ENCODE data around the gene STK26.
A peak's percentile ranks its signal among the peaks of the same experiment; 100 is the strongest.
"Not testable (repeated sequence)": the region's sequence is repeated elsewhere in the genome, so short reads cannot be mapped to it uniquely, and the experiment has no call there.

The STK26 gene

GRCh38 chrX:132010213-132010612, 12.9 kb upstream of the STK26 start:
- not testable (repeated sequence) for H3K9me3 ChIP-seq (ENCODE audit: control insufficient read depth in 1 of 2, low read length in 2 of 2); H3K9ac ChIP-seq (ENCODE audit: low read depth in 1 of 2, low read length in 2 of 2); H3K36me3 ChIP-seq (ENCODE audit: control insufficient read depth in 1 of 2, insufficient read depth in 2 of 2, low read length in 2 of 2); H3K27ac ChIP-seq (ENCODE audit: low read depth, low read length); H3K4me1 ChIP-seq (ENCODE audit: control insufficient read depth in 1 of 2, insufficient read depth in 2 of 2, low read length in 2 of 2); H3K4me3 ChIP-seq (ENCODE audit: low read depth in 1 of 2, low read length in 2 of 2); H3K27me3 ChIP-seq (ENCODE audit: control insufficient read depth in 1 of 2, insufficient read depth in 2 of 2, low read length in 2 of 2)

GRCh38 chrX:132015875-132016274, 7.2 kb upstream of the STK26 start:
- Histone ChIP-seq H3K9me3 (ENCODE audit: control insufficient read depth in 1 of 2, low read length in 2 of 2) (no peaks in the 10 kb centered on the region), H3K27me3 (ENCODE audit: control insufficient read depth in 1 of 2, insufficient read depth in 2 of 2, low read length in 2 of 2) (no peaks in the 10 kb centered on the region), H3K4me3 (ENCODE audit: low read depth in 1 of 2, low read length in 2 of 2) (no peak overlapping the region), H3K4me1 (ENCODE audit: control insufficient read depth in 1 of 2, insufficient read depth in 2 of 2, low read length in 2 of 2) (no peaks in the 10 kb centered on the region), H3K9ac (ENCODE audit: low read depth in 1 of 2, low read length in 2 of 2) (no peak overlapping the region), H3K27ac (ENCODE audit: low read depth, low read length) (no peak overlapping the region), H3K36me3 (ENCODE audit: control insufficient read depth in 1 of 2, insufficient read depth in 2 of 2, low read length in 2 of 2) (no peaks in the 10 kb centered on the region)

GRCh38 chrX:132016628-132017430, 6.3 kb upstream of the STK26 start:
- Histone ChIP-seq H3K27ac (ENCODE audit: low read depth, low read length) (no peak overlapping the region), H3K9ac (ENCODE audit: low read depth in 1 of 2, low read length in 2 of 2) (no peak overlapping the region), H3K9me3 (ENCODE audit: control insufficient read depth in 1 of 2, low read length in 2 of 2) (no peaks in the 10 kb centered on the region), H3K4me1 (ENCODE audit: control insufficient read depth in 1 of 2, insufficient read depth in 2 of 2, low read length in 2 of 2) (no peaks in the 10 kb centered on the region), H3K36me3 (ENCODE audit: control insufficient read depth in 1 of 2, insufficient read depth in 2 of 2, low read length in 2 of 2) (no peaks in the 10 kb centered on the region), H3K4me3 (ENCODE audit: low read depth in 1 of 2, low read length in 2 of 2) (no peak overlapping the region), H3K27me3 (ENCODE audit: control insufficient read depth in 1 of 2, insufficient read depth in 2 of 2, low read length in 2 of 2) (no peaks in the 10 kb centered on the region)

- Histone ChIP-seq H3K4me1 (ENCODE audit: control insufficient read depth in 1 of 2, insufficient read depth in 2 of 2, low read length in 2 of 2) (no peaks in the 10 kb centered on the region), H3K9me3 (ENCODE audit: control insufficient read depth in 1 of 2, low read length in 2 of 2) (no peaks in the 10 kb centered on the region), H3K27me3 (ENCODE audit: control insufficient read depth in 1 of 2, insufficient read depth in 2 of 2, low read length in 2 of 2) (no peaks in the 10 kb centered on the region)
These were observed 5.5 kb upstream of the STK26 start for GRCh38 chrX:132017431-132018185.

GRCh38 chrX:132022198-132022966, 720 bp upstream of the STK26 start:
- Histone ChIP-seq H3K4me1 (ENCODE audit: control insufficient read depth in 1 of 2, insufficient read depth in 2 of 2, low read length in 2 of 2) (peaks cover 0 to 3% of the 10 kb centered on the region in 2 donors), H3K4me3 (ENCODE audit: low read depth in 1 of 2, low read length in 2 of 2) (peak overlapping the region; percentile 65 to 76), H3K9ac (ENCODE audit: low read depth in 1 of 2, low read length in 2 of 2) (peak overlapping the region in 1 of 2 donors; percentile 61), H3K27me3 (ENCODE audit: control insufficient read depth in 1 of 2, insufficient read depth in 2 of 2, low read length in 2 of 2) (no peaks in the 10 kb centered on the region), H3K27ac (ENCODE audit: low read depth, low read length) (no peak overlapping the region), H3K9me3 (ENCODE audit: control insufficient read depth in 1 of 2, low read length in 2 of 2) (no peaks in the 10 kb centered on the region), H3K36me3 (ENCODE audit: control insufficient read depth in 1 of 2, insufficient read depth in 2 of 2, low read length in 2 of 2) (no peaks in the 10 kb centered on the region)

More at GRCh38 chrX:132017431-132018185, 5.5 kb upstream of the STK26 start:
- Histone ChIP-seq H3K4me3 (ENCODE audit: low read depth in 1 of 2, low read length in 2 of 2) (no peak overlapping the region), H3K36me3 (ENCODE audit: control insufficient read depth in 1 of 2, insufficient read depth in 2 of 2, low read length in 2 of 2) (no peaks in the 10 kb centered on the region), H3K9ac (ENCODE audit: low read depth in 1 of 2, low read length in 2 of 2) (no peak overlapping the region), H3K27ac (ENCODE audit: low read depth, low read length) (no peak overlapping the region)

- no peaks in the 10 kb centered on the region for H3K9me3 ChIP-seq (ENCODE audit: control insufficient read depth in 1 of 2, low read length in 2 of 2)
- H3K36me3 ChIP-seq (ENCODE audit: control insufficient read depth in 1 of 2, insufficient read depth in 2 of 2, low read length in 2 of 2) = no peaks in the 10 kb centered on the region
- peak overlapping the region; percentile 32 for H3K27ac ChIP-seq (ENCODE audit: low read depth, low read length)
- H3K4me1 ChIP-seq (ENCODE audit: control insufficient read depth in 1 of 2, insufficient read depth in 2 of 2, low read length in 2 of 2) = peaks cover 0 to 3% of the 10 kb centered on the region in 2 donors
- H3K27me3 ChIP-seq (ENCODE audit: control insufficient read depth in 1 of 2, insufficient read depth in 2 of 2, low read length in 2 of 2) = no peaks in the 10 kb centered on the region
- H3K9ac ChIP-seq (ENCODE audit: low read depth in 1 of 2, low read length in 2 of 2) = peak overlapping the region; percentile 60 to 61
- peak overlapping the region; percentile 65 to 76 for H3K4me3 ChIP-seq (ENCODE audit: low read depth in 1 of 2, low read length in 2 of 2)
These were observed 839 bp downstream of the STK26 start for GRCh38 chrX:132023896-132024386.

GRCh38 chrX:132025041-132025440, 1.9 kb downstream of the STK26 start:
- H3K27ac ChIP-seq (ENCODE audit: low read depth, low read length) = no peak overlapping the region
- H3K27me3 ChIP-seq (ENCODE audit: control insufficient read depth in 1 of 2, insufficient read depth in 2 of 2, low read length in 2 of 2) = no peaks in the 10 kb centered on the region
- H3K36me3 ChIP-seq (ENCODE audit: control insufficient read depth in 1 of 2, insufficient read depth in 2 of 2, low read length in 2 of 2) = no peaks in the 10 kb centered on the region
- H3K9ac ChIP-seq (ENCODE audit: low read depth in 1 of 2, low read length in 2 of 2) = no peak overlapping the region
- H3K4me3 ChIP-seq (ENCODE audit: low read depth in 1 of 2, low read length in 2 of 2) = no peak overlapping the region
- peaks cover 0 to 3% of the 10 kb centered on the region in 2 donors for H3K4me1 ChIP-seq (ENCODE audit: control insufficient read depth in 1 of 2, insufficient read depth in 2 of 2, low read length in 2 of 2)
- no peaks in the 10 kb centered on the region for H3K9me3 ChIP-seq (ENCODE audit: control insufficient read depth in 1 of 2, low read length in 2 of 2)

GRCh38 chrX:132030264-132030663, 7.2 kb downstream of the STK26 start:
- no peaks in the 10 kb centered on the region for H3K4me1 ChIP-seq (ENCODE audit: control insufficient read depth in 1 of 2, insufficient read depth in 2 of 2, low read length in 2 of 2)
- H3K4me3 ChIP-seq (ENCODE audit: low read depth in 1 of 2, low read length in 2 of 2) = no peak overlapping the region
- no peaks in the 10 kb centered on the region for H3K36me3 ChIP-seq (ENCODE audit: control insufficient read depth in 1 of 2, insufficient read depth in 2 of 2, low read length in 2 of 2)
- H3K9ac ChIP-seq (ENCODE audit: low read depth in 1 of 2, low read length in 2 of 2) = no peak overlapping the region
- H3K9me3 ChIP-seq (ENCODE audit: control insufficient read depth in 1 of 2, low read length in 2 of 2) = no peaks in the 10 kb centered on the region
- no peak overlapping the region for H3K27ac ChIP-seq (ENCODE audit: low read depth, low read length)
- H3K27me3 ChIP-seq (ENCODE audit: control insufficient read depth in 1 of 2, insufficient read depth in 2 of 2, low read length in 2 of 2) = no peaks in the 10 kb centered on the region

GRCh38 chrX:132031867-132032266, 8.8 kb downstream of the STK26 start:
- no peaks in the 10 kb centered on the region for H3K9me3 ChIP-seq (ENCODE audit: control insufficient read depth in 1 of 2, low read length in 2 of 2)
- no peak overlapping the region for H3K27ac ChIP-seq (ENCODE audit: low read depth, low read length)
- no peaks in the 10 kb centered on the region for H3K4me1 ChIP-seq (ENCODE audit: control insufficient read depth in 1 of 2, insufficient read depth in 2 of 2, low read length in 2 of 2)
- no peak overlapping the region for H3K9ac ChIP-seq (ENCODE audit: low read depth in 1 of 2, low read length in 2 of 2)
- H3K4me3 ChIP-seq (ENCODE audit: low read depth in 1 of 2, low read length in 2 of 2) = no peak overlapping the region
- no peaks in the 10 kb centered on the region for H3K27me3 ChIP-seq (ENCODE audit: control insufficient read depth in 1 of 2, insufficient read depth in 2 of 2, low read length in 2 of 2)
- H3K36me3 ChIP-seq (ENCODE audit: control insufficient read depth in 1 of 2, insufficient read depth in 2 of 2, low read length in 2 of 2) = no peaks in the 10 kb centered on the region

- Histone ChIP-seq H3K27ac (ENCODE audit: low read depth, low read length) (no peak overlapping the region), H3K27me3 (ENCODE audit: control insufficient read depth in 1 of 2, insufficient read depth in 2 of 2, low read length in 2 of 2) (no peaks in the 10 kb centered on the region), H3K9me3 (ENCODE audit: control insufficient read depth in 1 of 2, low read length in 2 of 2) (no peaks in the 10 kb centered on the region), H3K36me3 (ENCODE audit: control insufficient read depth in 1 of 2, insufficient read depth in 2 of 2, low read length in 2 of 2) (no peaks in the 10 kb centered on the region), H3K9ac (ENCODE audit: low read depth in 1 of 2, low read length in 2 of 2) (no peak overlapping the region), H3K4me3 (ENCODE audit: low read depth in 1 of 2, low read length in 2 of 2) (no peak overlapping the region), H3K4me1 (ENCODE audit: control insufficient read depth in 1 of 2, insufficient read depth in 2 of 2, low read length in 2 of 2) (no peaks in the 10 kb centered on the region)
These were observed 10.1 kb downstream of the STK26 start for GRCh38 chrX:132033166-132033565.
